ENCODE measurements around the gene NEK7.

The NEK7 gene

GRCh38 chr1:198258491-198258890 lies 101.7 kb downstream of the NEK7 start:
- DNase-seq (ENCODE audit: low spot score): no peak

GRCh38 chr1:198259333-198260074 lies 102.7 kb downstream of the NEK7 start:
- DNase-seq (ENCODE audit: low spot score): no peak

- DNase-seq (ENCODE audit: low spot score): no peak
Observed at GRCh38 chr1:198261886-198262285, 105.1 kb downstream of the NEK7 start.

- DNase-seq (ENCODE audit: low spot score): no peak
Observed at GRCh38 chr1:198263186-198263585, 106.4 kb downstream of the NEK7 start.

- DNase-seq (ENCODE audit: low spot score): no peak
Observed at GRCh38 chr1:198264282-198264681, 107.5 kb downstream of the NEK7 start.

GRCh38 chr1:198265073-198265661 lies 108.4 kb downstream of the NEK7 start:
- no peak for DNase-seq (ENCODE audit: low spot score)

- no peak for DNase-seq (ENCODE audit: low spot score)
Observed at GRCh38 chr1:198267056-198267455, 110.3 kb downstream of the NEK7 start.

- DNase-seq (ENCODE audit: low spot score): no peak
Observed at GRCh38 chr1:198267921-198268320, 111.1 kb downstream of the NEK7 start.

GRCh38 chr1:198268784-198269645 lies 112.2 kb downstream of the NEK7 start:
- no peak for DNase-seq (ENCODE audit: low spot score)

GRCh38 chr1:198269646-198269940 lies 112.8 kb downstream of the NEK7 start:
- DNase-seq (ENCODE audit: low spot score): no peak

- DNase-seq (ENCODE audit: low spot score): no peak
Observed at GRCh38 chr1:198270273-198270828, 113.6 kb downstream of the NEK7 start.

- no peak for DNase-seq (ENCODE audit: low spot score)
Observed at GRCh38 chr1:198271467-198271866, 114.7 kb downstream of the NEK7 start.

GRCh38 chr1:198272492-198272891 lies 115.7 kb downstream of the NEK7 start:
- DNase-seq (ENCODE audit: low spot score): no peak

GRCh38 chr1:198273748-198274295 lies 117.0 kb downstream of the NEK7 start:
- DNase-seq (ENCODE audit: low spot score): no peak

- no peak for DNase-seq (ENCODE audit: low spot score)
Observed at GRCh38 chr1:198275597-198275996, 118.8 kb downstream of the NEK7 start.

GRCh38 chr1:198276241-198276640 lies 119.4 kb downstream of the NEK7 start:
- DNase-seq (ENCODE audit: low spot score): no peak

GRCh38 chr1:198278943-198279342 lies 122.1 kb downstream of the NEK7 start:
- no peak for DNase-seq (ENCODE audit: low spot score)

GRCh38 chr1:198280080-198280479 lies 123.3 kb downstream of the NEK7 start:
- no peak for DNase-seq (ENCODE audit: low spot score)

- no peak for DNase-seq (ENCODE audit: low spot score)
Observed at GRCh38 chr1:198281911-198282310, 125.1 kb downstream of the NEK7 start.

GRCh38 chr1:198283222-198283621 lies 126.4 kb downstream of the NEK7 start:
- DNase-seq (ENCODE audit: low spot score): no peak

- no peak for DNase-seq (ENCODE audit: low spot score)
Observed at GRCh38 chr1:198287916-198288315, 131.1 kb downstream of the NEK7 start.

GRCh38 chr1:198290089-198290683 lies 133.4 kb downstream of the NEK7 start:
- DNase-seq (ENCODE audit: low spot score): no peak
